GM13977 (cell line): ENCODE measurements around the gene DOCK3.
A peak's percentile ranks its signal among the peaks of the same experiment; 100 is the strongest.
"Not testable (repeated sequence)": the region's sequence is repeated elsewhere in the genome, so short reads cannot be mapped to it uniquely, and the experiment has no call there.

Experiments used
- DNase-seq: peaks from one replicate; pipeline ENCODE4 v3.0.0; 2012; ENCODE audit warnings: low spot score
- CTCF ChIP-seq: IDR thresholded peaks from 2 replicates; pipeline ENCODE4 v1.5.1; 2012; ENCODE audit warnings: mild to moderate bottlenecking, control low read depth; ENCODE audit not compliant: insufficient read depth; ENCODE audit errors: extremely low read depth, missing control alignments
- in situ Hi-C: fragments of 300-500 bp; cut with MboI; formaldehyde crosslinking; loops from one replicate; pipeline ENCODE4 v1.12.0; 2022; ENCODE audit warnings: low sequenced_read_pairs, low pct_unique_long_range_greater_than_20kb, mixed read lengths, inconsistent platforms; ENCODE audit not compliant: unreplicated experiment

DOCK3 gene

GRCh38 chr3:51063053-51063452 lies 388.3 kb downstream of the DOCK3 start:
- no peak for DNase-seq
- in situ Hi-C loops = no loop called here
- no peak for TF ChIP-seq CTCF

DNA sequence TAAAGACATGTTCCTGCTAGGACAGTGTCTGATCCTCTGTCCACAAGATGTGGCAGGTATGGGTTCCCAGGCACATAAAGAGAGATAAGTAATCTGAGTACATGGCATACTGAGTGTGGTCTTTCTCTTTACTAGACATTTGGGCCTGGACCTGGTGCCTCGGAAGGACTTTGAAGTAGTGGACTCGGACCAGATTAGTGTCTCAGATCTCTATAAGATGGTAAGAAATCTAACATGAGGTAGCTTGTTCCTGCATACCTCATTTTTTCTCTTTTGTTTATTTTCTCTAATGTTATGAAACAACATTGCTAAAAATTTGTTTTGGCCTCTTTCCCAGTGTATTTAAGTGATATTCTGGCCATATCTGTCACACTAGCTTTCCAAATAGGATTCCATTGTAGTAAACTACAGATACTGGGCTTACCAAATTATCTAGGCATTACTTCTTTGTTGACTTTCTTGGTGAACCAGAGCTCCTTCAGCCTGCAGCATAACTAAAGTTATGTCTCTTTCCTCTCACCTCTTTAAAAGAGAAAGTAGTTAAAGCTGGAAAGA lies 400.6 kb downstream of the DOCK3 start:
- in situ Hi-C loops = no loop called here

DNA sequence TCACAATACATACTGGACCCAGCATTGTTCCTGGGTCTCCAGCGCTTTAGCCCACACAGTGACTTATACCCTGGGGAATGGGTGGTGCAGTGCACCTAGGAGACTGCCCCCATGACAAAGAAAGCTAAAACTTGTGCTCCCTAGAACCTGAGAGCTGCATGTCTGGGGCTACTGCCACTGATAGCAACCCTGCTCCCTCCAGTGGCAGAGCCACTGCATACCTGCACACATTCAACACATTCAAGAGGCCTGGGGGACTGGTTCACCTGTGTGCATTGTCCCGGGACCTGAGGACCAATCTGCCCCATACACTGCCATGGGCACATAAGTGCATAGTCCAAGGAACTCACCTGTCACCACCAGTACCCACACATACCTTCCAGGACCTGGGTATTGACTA lies 407.6 kb downstream of the DOCK3 start:
- in situ Hi-C loops = no loop called here
- no peak for DNase-seq
- no peak for TF ChIP-seq CTCF

More for the DNA sequence above, 400.6 kb downstream of the DOCK3 start:
- no peak for DNase-seq
- TF ChIP-seq CTCF = no peak

GRCh38 chr3:51083490-51083889 lies 408.8 kb downstream of the DOCK3 start:
- no peak for DNase-seq
- in situ Hi-C loops = no loop called here
- TF ChIP-seq CTCF = no peak

DNA sequence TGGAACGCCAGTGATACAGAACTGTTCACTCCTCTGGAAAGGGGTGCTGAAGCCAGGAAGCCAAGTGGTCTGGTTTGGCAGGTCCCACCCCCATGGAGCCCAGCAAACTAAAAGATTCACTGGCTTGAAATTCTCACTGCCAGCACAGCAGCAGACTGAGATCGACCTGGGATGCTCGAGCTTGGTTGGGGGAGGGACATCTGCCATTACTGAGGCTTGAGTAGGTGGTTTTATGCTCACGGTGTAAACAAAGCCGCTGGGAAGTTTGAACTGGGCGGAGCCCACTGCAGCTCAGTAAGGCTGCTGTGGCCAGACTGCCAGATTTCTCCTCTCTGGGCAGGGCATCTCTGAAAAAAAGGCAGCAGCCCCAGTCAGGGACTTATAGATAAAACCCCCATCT lies 417.4 kb downstream of the DOCK3 start:
- in situ Hi-C loops, DNase-seq: not testable (repeated sequence)

DNA sequence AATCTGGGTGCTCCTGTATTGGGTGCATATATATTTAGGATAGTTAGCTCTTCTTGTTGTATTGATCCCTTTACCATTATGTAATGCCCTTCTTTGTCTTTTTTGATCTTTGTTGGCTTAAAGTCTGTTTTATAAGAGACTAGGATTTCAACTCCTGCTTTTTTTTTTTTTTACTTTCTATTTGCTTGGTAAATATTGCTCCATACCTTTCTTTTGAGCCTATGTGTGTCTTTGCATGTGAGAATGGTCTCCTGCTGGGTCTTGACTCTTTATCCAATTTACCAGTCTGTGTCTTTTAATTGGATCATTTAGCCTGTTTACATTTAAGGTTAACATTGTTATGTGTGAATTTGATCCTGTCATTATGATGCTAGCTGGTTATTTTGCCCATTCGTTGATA lies 420.1 kb downstream of the DOCK3 start:
- DNase-seq, in situ Hi-C loops: not testable (repeated sequence)

GRCh38 chr3:51099794-51100535 lies 425.2 kb downstream of the DOCK3 start:
- in situ Hi-C loops = no loop called here
- peak; percentile 22 for DNase-seq
- peak; percentile 42 for TF ChIP-seq CTCF

DNA sequence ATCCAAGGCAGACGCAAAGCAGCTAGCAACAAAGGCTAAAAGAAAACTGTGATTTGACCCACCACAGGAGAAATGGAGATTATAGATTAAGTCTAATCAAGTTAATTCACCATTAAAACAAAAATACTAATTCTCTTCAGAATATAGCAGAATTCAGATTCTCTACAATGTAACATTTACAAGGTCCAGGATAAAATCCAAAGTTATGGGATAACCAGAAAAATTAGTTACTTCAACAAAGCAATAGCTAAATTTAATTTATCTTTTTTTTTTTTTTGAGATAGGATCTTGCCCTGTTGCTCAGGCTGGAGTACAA lies 425.8 kb downstream of the DOCK3 start:
- DNase-seq = no peak
- TF ChIP-seq CTCF = no peak
- in situ Hi-C loops = no loop called here
